ENCODE data around the gene KLK6.

- TF ChIP-seq CTCF (IDR thresholded peaks at IDR 0.05; ENCODE audit: insufficient read depth, low read depth, low read length) (no peak), EZH2 (IDR thresholded peaks at IDR 0.05; ENCODE audit: insufficient read depth, low read length) (no peak)
These were observed 24.6 kb downstream of the KLK6 start for GRCh38 chr19:50944795-50945194.

Data from astrocyte (in vitro differentiated cells and primary cell).